Osteoblast (primary cell): ENCODE measurements around the gene CLMP. TPM values are rescaled to one million over a fixed set of nuclear protein-coding genes. Genes with fewer than 3 reads are reported as not detected.

Source experiments
- DNase-seq: peaks from one replicate; pipeline ENCODE4 v3.0.0; 2011; ENCODE audit warnings: low spot score, mixed read lengths; ENCODE audit not compliant: insufficient read length; ENCODE audit errors: missing footprints
- H2AFZ ChIP-seq: 2 replicates; pipeline ENCODE4 v1.6.0; 2011; ENCODE audit warnings: mild to moderate bottlenecking, low read length
- H3K27ac ChIP-seq: 2 replicates; pipeline ENCODE4 v1.5.1; 2011; ENCODE audit warnings: mild to moderate bottlenecking, low read depth, low read length, moderate library complexity
- H3K27me3 ChIP-seq: 2 replicates; pipeline ENCODE4 v1.6.0; 2012; ENCODE audit warnings: mild to moderate bottlenecking, control low read depth, inconsistent platforms, low read length, moderate library complexity; ENCODE audit not compliant: insufficient read depth
- H3K36me3 ChIP-seq: 2 replicates; pipeline ENCODE4 v1.5.1; 2011; ENCODE audit warnings: mild to moderate bottlenecking, low read length, control low read depth, moderate library complexity; ENCODE audit not compliant: insufficient read depth
- H3K4me1 ChIP-seq: 2 replicates; pipeline ENCODE4 v1.5.1; 2011; ENCODE audit warnings: mild to moderate bottlenecking, low read length, control low read depth, moderate library complexity; ENCODE audit not compliant: insufficient read depth
- H3K4me2 ChIP-seq: 2 replicates; pipeline ENCODE4 v1.6.0; 2011; ENCODE audit warnings: mild to moderate bottlenecking, low read length; ENCODE audit not compliant: insufficient read depth
- H3K4me3 ChIP-seq: fragments of 200-600 bp; sonication (generic); 3 replicates; pipeline ENCODE4 v1.5.1; 2012; ENCODE audit warnings: mild to moderate bottlenecking, low read length, inconsistent platforms; ENCODE audit not compliant: insufficient read depth
- H3K79me2 ChIP-seq: 2 replicates; pipeline ENCODE4 v1.6.0; 2012; ENCODE audit warnings: mild to moderate bottlenecking, low read length, control low read depth, inconsistent platforms; ENCODE audit not compliant: insufficient read depth
- H3K9me3 ChIP-seq: 2 replicates; pipeline ENCODE4 v1.5.1; 2011; ENCODE audit warnings: low read depth, low read length, control low read depth
- H4K20me1 ChIP-seq: 2 replicates; pipeline ENCODE4 v1.6.0; 2012; ENCODE audit warnings: mild to moderate bottlenecking, low read length, control low read depth; ENCODE audit not compliant: insufficient read depth
- CTCF ChIP-seq: IDR thresholded peaks from 2 replicates; pipeline ENCODE4 v1.5.1; 2011; ENCODE audit warnings: mild to moderate bottlenecking, low read depth, low read length, moderate library complexity; ENCODE audit errors: extremely low read depth
- total RNA-seq: library from RNA; depleted of rRNA; stranded (reverse); fragments of >200 nt; gene quantifications from 2 replicates; pipeline ENCODE4 v1.2.3, GENCODE V29; 2012

CLMP gene
- total RNA-seq, 1 donor = 210 TPM

DNA sequence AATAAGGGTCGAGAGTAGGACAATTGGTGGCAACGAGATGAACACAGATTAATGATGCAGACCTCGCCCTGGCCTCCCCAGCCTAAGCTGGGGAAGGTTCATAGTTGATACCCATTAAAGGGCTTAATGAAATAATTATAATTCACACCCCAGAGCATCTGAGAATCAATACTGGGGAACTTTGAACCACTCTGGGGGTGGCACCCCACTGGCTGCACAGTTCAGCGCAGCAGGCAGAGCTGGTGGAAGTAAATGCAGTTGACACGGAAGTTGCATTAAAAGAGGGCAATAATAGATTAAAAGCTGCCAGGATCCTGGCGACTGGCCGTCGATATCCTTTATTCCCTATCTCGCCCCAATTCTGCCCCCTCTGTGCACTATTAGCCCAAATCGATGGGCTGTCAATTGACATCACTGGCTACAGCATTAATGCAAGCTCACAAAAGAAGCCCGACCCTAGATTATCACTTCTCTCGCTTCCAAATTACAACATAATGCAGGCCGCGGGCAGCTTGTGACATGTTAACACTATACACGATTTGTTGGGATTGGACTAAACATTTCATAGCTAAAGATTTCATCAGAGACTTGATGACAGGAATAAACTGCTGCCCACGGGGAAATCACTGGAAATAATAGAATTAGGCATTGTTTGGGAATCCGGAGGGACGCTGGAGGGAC is 147.6 kb downstream of the CLMP start:
- no peak for TF ChIP-seq CTCF
- DNase-seq = peak; percentile 29
- no peaks in the 10 kb centered on the region for H3K27me3 ChIP-seq
- H3K9me3 ChIP-seq = no peaks in the 10 kb centered on the region
- no peaks in the 10 kb centered on the region for H3K79me2 ChIP-seq
- H3K4me2 ChIP-seq = no peak overlapping the region
- H3K36me3 ChIP-seq = no peaks in the 10 kb centered on the region
- H2AFZ ChIP-seq = no peak overlapping the region
- no peak overlapping the region for H3K4me3 ChIP-seq
- H4K20me1 ChIP-seq = no peaks in the 10 kb centered on the region
- no peak overlapping the region for H3K27ac ChIP-seq
- H3K4me1 ChIP-seq = no peaks in the 10 kb centered on the region

GRCh38 chr11:123046473-123047259 is 148.4 kb downstream of the CLMP start:
- H3K27ac ChIP-seq = no peak overlapping the region
- no peaks in the 10 kb centered on the region for H3K4me1 ChIP-seq
- H3K36me3 ChIP-seq = no peaks in the 10 kb centered on the region
- H3K4me3 ChIP-seq = no peak overlapping the region
- DNase-seq = no peak
- no peak overlapping the region for H3K4me2 ChIP-seq
- no peaks in the 10 kb centered on the region for H4K20me1 ChIP-seq
- H3K9me3 ChIP-seq = no peaks in the 10 kb centered on the region
- TF ChIP-seq CTCF = no peak
- H3K27me3 ChIP-seq = no peaks in the 10 kb centered on the region
- H3K79me2 ChIP-seq = no peaks in the 10 kb centered on the region
- no peak overlapping the region for H2AFZ ChIP-seq

DNA sequence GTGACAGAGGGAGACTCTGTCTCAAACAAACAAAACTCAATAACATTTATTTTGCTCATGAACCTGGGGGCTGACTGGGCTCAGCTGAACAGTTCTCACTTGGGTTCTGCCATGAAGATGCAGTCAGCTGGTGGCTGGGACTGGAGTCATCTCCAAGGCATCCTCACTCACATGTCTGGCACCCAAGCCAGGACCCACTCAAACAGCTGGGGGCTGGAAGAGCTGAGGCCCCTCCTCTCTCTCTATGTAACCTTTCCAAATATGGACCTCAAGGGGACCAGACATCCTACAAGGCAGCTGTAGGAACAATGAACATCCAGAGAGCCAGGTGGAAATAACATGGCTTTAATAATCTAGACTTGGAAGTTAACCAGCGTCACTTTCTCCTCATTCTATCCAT is 149.9 kb downstream of the CLMP start:
- Histone ChIP-seq H3K27ac (no peak overlapping the region), H3K9me3 (no peaks in the 10 kb centered on the region), H3K79me2 (no peaks in the 10 kb centered on the region), H3K27me3 (no peaks in the 10 kb centered on the region), H3K4me1 (no peaks in the 10 kb centered on the region), H3K36me3 (no peaks in the 10 kb centered on the region), H4K20me1 (no peaks in the 10 kb centered on the region), H3K4me3 (no peak overlapping the region), H3K4me2 (no peak overlapping the region), H2AFZ (no peak overlapping the region)
- no peak for TF ChIP-seq CTCF
- DNase-seq = peak; percentile 53

GRCh38 chr11:123041185-123041584 is 153.9 kb downstream of the CLMP start:
- Histone ChIP-seq H3K4me1 (no peaks in the 10 kb centered on the region), H3K27me3 (no peaks in the 10 kb centered on the region), H3K79me2 (no peaks in the 10 kb centered on the region), H2AFZ (no peak overlapping the region), H3K9me3 (no peaks in the 10 kb centered on the region), H3K4me2 (no peak overlapping the region), H3K27ac (no peak overlapping the region), H4K20me1 (no peaks in the 10 kb centered on the region), H3K4me3 (no peak overlapping the region), H3K36me3 (no peaks in the 10 kb centered on the region)
- DNase-seq = no peak
- TF ChIP-seq CTCF = no peak
